GM06990 (cell line): ENCODE results near the gene ING3.

Experiments used
- DNase-seq: peaks from one replicate; pipeline ENCODE4 v3.0.0-alpha.2; 2011; ENCODE audit not compliant: insufficient read length; ENCODE audit errors: extremely low read depth
- H3K27me3 ChIP-seq: replicated peaks from 2 replicates; pipeline ENCODE4 v1.6.0; 2011; ENCODE audit warnings: low read length; ENCODE audit not compliant: control insufficient read depth, insufficient read depth
- H3K36me3 ChIP-seq: 2 replicates; pipeline ENCODE4 v1.5.1; 2011; ENCODE audit warnings: low read length; ENCODE audit not compliant: control insufficient read depth, insufficient read depth
- H3K4me3 ChIP-seq: replicated peaks from 2 replicates; pipeline ENCODE4 v1.5.1; 2011; ENCODE audit warnings: low read depth, mild to moderate bottlenecking, control low read depth, low read length
- TF ChIP-seq, protein P1 (sequence below): IDR thresholded peaks from 2 replicates; pipeline ENCODE4 v1.5.1; 2011; ENCODE audit warnings: low read length, control low read depth, mild to moderate bottlenecking, inconsistent platforms; ENCODE audit not compliant: insufficient read depth, poor library complexity, severe bottlenecking

Gene ING3

GRCh38 chr7:120964088-120964487, 13.5 kb downstream of the ING3 start:
- H3K36me3 ChIP-seq = peaks cover 4% of the 10 kb centered on the region

DNA sequence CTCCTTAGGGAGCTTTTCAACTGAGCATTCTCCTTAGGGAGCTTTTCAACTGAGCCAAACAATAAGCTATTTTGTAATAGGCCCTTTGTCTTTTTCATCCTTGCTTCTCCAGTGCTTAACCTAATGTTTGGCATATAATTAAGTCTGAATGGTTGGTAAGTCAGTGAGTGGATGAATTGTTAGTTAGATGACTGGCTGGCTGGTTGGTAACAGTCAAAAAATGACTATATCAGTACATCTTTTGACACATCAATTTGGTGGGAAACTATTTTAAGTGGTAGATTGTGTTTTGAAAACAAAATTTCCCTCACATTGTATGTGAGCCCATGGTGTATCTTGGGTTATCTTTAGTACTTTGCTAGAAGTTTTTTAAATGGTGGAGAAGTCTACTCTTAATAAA, 16.4 kb downstream of the ING3 start:
- H3K36me3 ChIP-seq = peaks cover 6% of the 10 kb centered on the region
- no peak overlapping the region for H3K4me3 ChIP-seq
- DNase-seq = no peak
- no peaks in the 10 kb centered on the region for H3K27me3 ChIP-seq
- TF ChIP-seq, protein P1, sequence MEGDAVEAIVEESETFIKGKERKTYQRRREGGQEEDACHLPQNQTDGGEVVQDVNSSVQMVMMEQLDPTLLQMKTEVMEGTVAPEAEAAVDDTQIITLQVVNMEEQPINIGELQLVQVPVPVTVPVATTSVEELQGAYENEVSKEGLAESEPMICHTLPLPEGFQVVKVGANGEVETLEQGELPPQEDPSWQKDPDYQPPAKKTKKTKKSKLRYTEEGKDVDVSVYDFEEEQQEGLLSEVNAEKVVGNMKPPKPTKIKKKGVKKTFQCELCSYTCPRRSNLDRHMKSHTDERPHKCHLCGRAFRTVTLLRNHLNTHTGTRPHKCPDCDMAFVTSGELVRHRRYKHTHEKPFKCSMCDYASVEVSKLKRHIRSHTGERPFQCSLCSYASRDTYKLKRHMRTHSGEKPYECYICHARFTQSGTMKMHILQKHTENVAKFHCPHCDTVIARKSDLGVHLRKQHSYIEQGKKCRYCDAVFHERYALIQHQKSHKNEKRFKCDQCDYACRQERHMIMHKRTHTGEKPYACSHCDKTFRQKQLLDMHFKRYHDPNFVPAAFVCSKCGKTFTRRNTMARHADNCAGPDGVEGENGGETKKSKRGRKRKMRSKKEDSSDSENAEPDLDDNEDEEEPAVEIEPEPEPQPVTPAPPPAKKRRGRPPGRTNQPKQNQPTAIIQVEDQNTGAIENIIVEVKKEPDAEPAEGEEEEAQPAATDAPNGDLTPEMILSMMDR = no peak

More at GRCh38 chr7:120964088-120964487, 13.5 kb downstream of the ING3 start:
- Histone ChIP-seq H3K4me3 (no peak overlapping the region), H3K27me3 (no peaks in the 10 kb centered on the region)
- DNase-seq = no peak
- TF ChIP-seq, protein P1 = no peak

- peaks cover 4% of the 10 kb centered on the region for H3K36me3 ChIP-seq
- TF ChIP-seq, protein P1 = no peak
- no peak for DNase-seq
- H3K27me3 ChIP-seq = no peaks in the 10 kb centered on the region
- no peak overlapping the region for H3K4me3 ChIP-seq
These were observed 23.3 kb downstream of the ING3 start for GRCh38 chr7:120973849-120974248.

- Histone ChIP-seq H3K27me3 (no peaks in the 10 kb centered on the region), H3K36me3 (no peaks in the 10 kb centered on the region; the same call in 1 of the 2 replicates), H3K4me3 (no peak overlapping the region)
- DNase-seq = no peak
- TF ChIP-seq, protein P1 = no peak
These were observed 29.4 kb downstream of the ING3 start for GRCh38 chr7:120979765-120980499.

DNA sequence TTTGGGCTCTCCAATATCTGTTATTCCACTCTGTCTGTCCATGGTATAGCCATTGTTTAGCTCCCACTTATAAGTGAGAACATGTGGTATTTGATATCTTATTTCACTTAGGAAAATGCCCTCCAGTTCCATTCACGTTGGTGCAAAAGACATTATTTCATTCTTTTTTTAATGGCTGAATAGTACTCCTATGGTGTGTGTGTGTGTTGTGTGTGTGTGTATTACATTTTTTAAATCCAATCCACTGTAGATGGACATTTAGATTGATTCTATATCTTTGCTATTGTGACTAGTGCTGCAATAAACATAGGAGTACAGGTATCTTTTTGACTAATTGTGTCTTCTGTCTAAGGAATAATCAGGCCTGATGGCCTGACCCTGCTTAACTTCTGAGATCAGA, 30.5 kb downstream of the ING3 start:
- H3K36me3 ChIP-seq = no peaks in the 10 kb centered on the region
- DNase-seq = no peak
- H3K4me3 ChIP-seq = no peak overlapping the region
- H3K27me3 ChIP-seq = no peaks in the 10 kb centered on the region
- TF ChIP-seq, protein P1 = no peak
